ENCODE results near the gene SCFD2. TPM values are rescaled to one million over a fixed set of nuclear protein-coding genes. Genes with fewer than 3 reads are reported as not detected.

SCFD2 gene
- total and polyA plus RNA-seq, 9 donors: 5.1 to 42.1 (median 13.5) TPM

DNA sequence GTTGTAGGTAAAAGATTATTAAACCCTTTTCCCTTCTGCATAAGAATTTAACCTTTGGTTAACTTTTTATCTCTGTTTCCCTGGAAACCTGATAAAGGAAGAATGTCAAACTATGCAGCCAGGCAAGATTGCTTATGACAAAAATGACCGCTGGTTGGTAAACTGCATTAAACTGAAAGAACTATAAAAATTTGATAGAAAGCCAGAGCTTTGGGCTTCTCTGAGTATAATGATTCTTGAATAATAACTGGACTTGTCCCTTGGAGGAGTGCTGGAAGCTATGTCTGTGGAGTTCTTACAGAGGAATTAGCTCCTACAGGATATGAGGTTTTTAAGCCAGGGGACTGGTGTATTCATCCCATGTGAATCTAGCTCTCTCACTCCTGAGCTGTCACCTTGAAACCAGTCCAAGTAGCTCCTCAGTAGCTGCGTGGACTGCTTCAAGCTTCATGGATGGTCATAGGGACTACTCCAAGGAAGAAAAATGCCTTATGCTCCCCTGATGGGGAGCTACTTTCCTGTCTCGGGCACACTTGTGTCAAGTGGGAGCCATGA, 451.7 kb downstream of the SCFD2 start:
- H3K4me3 ChIP-seq: no peak overlapping the region
- H3K9me3 ChIP-seq: no peaks in the 10 kb centered on the region
- intact Hi-C loops (cut with DNase I): no loop called here
- no peaks in the 10 kb centered on the region for H3K36me3 ChIP-seq
- peaks cover 5% of the 10 kb centered on the region for H3K4me1 ChIP-seq (ENCODE audit: insufficient read depth)
- H3K27me3 ChIP-seq: no peaks in the 10 kb centered on the region
- TF ChIP-seq POLR2A (IDR thresholded peaks at IDR 0.05) (no peak), CTCF (IDR thresholded peaks at IDR 0.05) (no peak), EP300 (IDR thresholded peaks at IDR 0.05) (no peak)
- 23 to 34% (median 24%) methylated on average over 3 of the region's 3 CpGs for WGBS, 3 donors
- peak; percentile 32 to 56 (median 35) for DNase-seq
- H3K27ac ChIP-seq: peak overlapping the region in 1 of 2 donors; percentile 52

DNA sequence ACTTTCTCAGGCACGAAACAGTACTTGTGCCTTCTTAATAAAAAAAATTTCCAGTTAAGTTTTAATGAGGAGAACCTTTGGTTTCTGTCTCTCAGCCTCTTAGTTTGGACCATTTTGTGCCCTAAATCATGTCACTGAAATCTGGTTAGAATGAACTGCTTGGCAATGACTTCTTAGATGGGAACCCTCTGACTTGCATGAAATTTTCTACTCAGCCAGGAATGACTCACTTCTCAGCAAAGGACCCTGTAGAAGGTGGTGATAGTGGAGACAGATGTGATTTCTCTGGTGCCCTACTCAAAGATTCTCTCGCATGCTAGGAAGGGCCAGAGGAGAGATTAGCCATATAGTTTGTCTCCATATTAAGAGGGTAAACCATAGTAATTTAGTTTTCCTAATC, 453.3 kb downstream of the SCFD2 start:
- no peaks in the 10 kb centered on the region for H3K9me3 ChIP-seq
- no peak overlapping the region for H3K4me3 ChIP-seq
- peaks cover 5% of the 10 kb centered on the region for H3K4me1 ChIP-seq (ENCODE audit: insufficient read depth)
- H3K27ac ChIP-seq: no peak overlapping the region
- no peak for TF ChIP-seq POLR2A (IDR thresholded peaks at IDR 0.05)
- TF ChIP-seq EP300 (IDR thresholded peaks at IDR 0.05): no peak
- no peak for TF ChIP-seq CTCF (IDR thresholded peaks at IDR 0.05)
- no peaks in the 10 kb centered on the region for H3K36me3 ChIP-seq
- no peak for DNase-seq
- WGBS, 3 donors: 65 to 84% (median 69%) methylated on average over 2 of the region's 2 CpGs
- no peaks in the 10 kb centered on the region for H3K27me3 ChIP-seq
- intact Hi-C loops (cut with DNase I): no loop called here

DNA sequence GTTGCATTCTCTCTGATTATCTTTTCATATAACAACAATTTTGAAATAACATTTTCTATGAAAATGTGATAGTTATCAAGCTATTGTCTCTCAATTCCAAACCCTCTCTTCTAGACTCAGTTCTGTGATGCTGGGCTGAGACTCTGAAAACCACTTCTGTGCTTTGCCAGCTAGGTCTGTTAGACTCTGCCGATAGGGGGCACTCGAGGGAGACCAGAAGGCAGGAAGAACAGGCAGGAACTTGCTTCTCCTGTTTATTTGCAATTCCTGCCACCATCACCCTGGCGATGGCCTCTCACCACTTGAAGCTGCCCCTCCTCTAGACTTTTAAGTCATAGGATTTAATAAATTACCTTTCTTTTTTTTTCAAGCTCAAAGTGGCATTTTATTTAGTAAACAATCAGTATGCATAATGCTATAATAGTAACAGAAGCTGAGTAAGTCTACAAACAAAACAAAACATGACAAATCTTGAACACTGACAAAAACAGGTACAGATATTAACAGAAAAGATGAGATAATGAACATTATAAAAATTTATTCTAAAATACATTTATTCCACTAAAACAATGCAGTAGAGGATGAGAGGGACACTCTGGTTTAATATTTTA, 454.1 kb downstream of the SCFD2 start:
- H3K27me3 ChIP-seq: no peaks in the 10 kb centered on the region
- TF ChIP-seq CTCF (IDR thresholded peaks at IDR 0.05) (peak in 2 of 3 donors; percentile 18 to 21), EP300 (IDR thresholded peaks at IDR 0.05) (no peak)
- H3K27ac ChIP-seq: no peak overlapping the region
- DNase-seq: peak; percentile 58 to 78 (median 73)
- 24 to 32% (median 25%) methylated on average over 3 of the region's 3 CpGs for WGBS, 3 donors
- no peaks in the 10 kb centered on the region for H3K36me3 ChIP-seq
- peaks cover 5% of the 10 kb centered on the region for H3K4me1 ChIP-seq (ENCODE audit: insufficient read depth)
- no peak overlapping the region for H3K4me3 ChIP-seq
- no peaks in the 10 kb centered on the region for H3K9me3 ChIP-seq
- intact Hi-C loops (cut with DNase I): no loop called here

DNA sequence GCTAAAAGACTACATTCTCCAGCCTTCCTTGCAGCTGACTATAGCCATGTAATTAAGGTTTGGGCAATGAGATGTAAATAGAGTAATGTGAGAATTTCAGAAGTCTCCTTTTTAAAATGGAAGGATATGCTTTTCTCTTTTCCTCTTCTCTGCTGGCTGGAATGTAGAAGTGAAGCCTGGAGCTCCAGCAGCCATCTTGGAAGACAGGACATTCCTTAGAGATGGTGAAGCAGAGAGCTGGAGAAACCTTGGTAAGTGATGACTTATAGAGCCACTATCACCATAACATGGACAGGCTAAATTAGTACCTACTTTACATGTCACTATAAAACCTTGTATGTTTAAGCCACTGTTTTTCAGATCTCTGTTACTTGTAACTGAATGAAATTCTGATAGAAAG, 455.7 kb downstream of the SCFD2 start:
- no peak for TF ChIP-seq CTCF (IDR thresholded peaks at IDR 0.05)
- TF ChIP-seq EP300 (IDR thresholded peaks at IDR 0.05): no peak
- no peak for TF ChIP-seq POLR2A (IDR thresholded peaks at IDR 0.05)
- intact Hi-C loops (cut with DNase I): no loop called here

More for the DNA sequence above, 455.7 kb downstream of the SCFD2 start:
- Histone ChIP-seq H3K27me3 (no peaks in the 10 kb centered on the region), H3K36me3 (no peaks in the 10 kb centered on the region), H3K4me3 (no peak overlapping the region), H3K4me1 (ENCODE audit: insufficient read depth) (peaks cover 5% of the 10 kb centered on the region), H3K27ac (no peak overlapping the region), H3K9me3 (no peaks in the 10 kb centered on the region)
- DNase-seq: no peak

All from ovary (tissue), 9 donors.